Measurements from ENCODE around the gene MXRA8.

Gene MXRA8

GRCh38 chr1:1331068-1331965 is 27.0 kb downstream of the MXRA8 start, which contains the start of gene TAS1R3:
TAS1R3 (plus strand) TSS chr1:1331280; CDS start chr1:1331346, 66 bp downstream.
- Histone ChIP-seq H3K36me3 (ENCODE audit: control insufficient read depth, insufficient read depth, low read length) (peaks cover 7% of the 10 kb centered on the region; the same call in 1 of the 2 replicates), H3K27ac (ENCODE audit: low read depth, low read length) (no peak within 1 kb of the TSS), H3K9ac (ENCODE audit: low read depth, low read length) (no peak within 1 kb of the TSS), H3K27me3 (ENCODE audit: control insufficient read depth, insufficient read depth, low read length) (no peaks in the 10 kb centered on the region), H3K4me3 (ENCODE audit: low read depth, low read length) (no peak within 1 kb of the TSS), H3K4me1 (ENCODE audit: control insufficient read depth, insufficient read depth, low read length) (no peaks in the 10 kb centered on the region), H3K9me3 (ENCODE audit: control insufficient read depth, insufficient read depth, low read length) (no peaks in the 10 kb centered on the region)

GRCh38 chr1:1330366-1331067 is 27.8 kb downstream of the MXRA8 start:
- no peaks in the 10 kb centered on the region for H3K9me3 ChIP-seq (ENCODE audit: control insufficient read depth, insufficient read depth, low read length)
- no peak overlapping the region for H3K4me3 ChIP-seq (ENCODE audit: low read depth, low read length)
- no peaks in the 10 kb centered on the region for H3K4me1 ChIP-seq (ENCODE audit: control insufficient read depth, insufficient read depth, low read length)
- no peak overlapping the region for H3K9ac ChIP-seq (ENCODE audit: low read depth, low read length)
- no peaks in the 10 kb centered on the region for H3K27me3 ChIP-seq (ENCODE audit: control insufficient read depth, insufficient read depth, low read length)
- H3K36me3 ChIP-seq (ENCODE audit: control insufficient read depth, insufficient read depth, low read length) = peaks cover 7% of the 10 kb centered on the region; the same call in 1 of the 2 replicates
- H3K27ac ChIP-seq (ENCODE audit: low read depth, low read length) = no peak overlapping the region

- no peaks in the 10 kb centered on the region for H3K9me3 ChIP-seq (ENCODE audit: control insufficient read depth, insufficient read depth, low read length)
- no peak overlapping the region for H3K4me3 ChIP-seq (ENCODE audit: low read depth, low read length)
- no peaks in the 10 kb centered on the region for H3K4me1 ChIP-seq (ENCODE audit: control insufficient read depth, insufficient read depth, low read length)
- no peak overlapping the region for H3K27ac ChIP-seq (ENCODE audit: low read depth, low read length)
- H3K27me3 ChIP-seq (ENCODE audit: control insufficient read depth, insufficient read depth, low read length) = no peaks in the 10 kb centered on the region
- H3K36me3 ChIP-seq (ENCODE audit: control insufficient read depth, insufficient read depth, low read length) = peaks cover 7% of the 10 kb centered on the region; the same call in 1 of the 2 replicates
- H3K9ac ChIP-seq (ENCODE audit: low read depth, low read length) = no peak overlapping the region
Observed at GRCh38 chr1:1329304-1330210, 28.8 kb downstream of the MXRA8 start.

- H3K4me3 ChIP-seq (ENCODE audit: low read depth, low read length) = no peak overlapping the region
- no peak overlapping the region for H3K27ac ChIP-seq (ENCODE audit: low read depth, low read length)
- no peaks in the 10 kb centered on the region for H3K27me3 ChIP-seq (ENCODE audit: control insufficient read depth, insufficient read depth, low read length)
- H3K9me3 ChIP-seq (ENCODE audit: control insufficient read depth, insufficient read depth, low read length) = no peaks in the 10 kb centered on the region
- no peaks in the 10 kb centered on the region for H3K4me1 ChIP-seq (ENCODE audit: control insufficient read depth, insufficient read depth, low read length)
- H3K36me3 ChIP-seq (ENCODE audit: control insufficient read depth, insufficient read depth, low read length) = peaks cover 8% of the 10 kb centered on the region; the same call in 1 of the 2 replicates
- H3K9ac ChIP-seq (ENCODE audit: low read depth, low read length) = no peak overlapping the region
Observed at GRCh38 chr1:1328254-1328653, 30.1 kb downstream of the MXRA8 start.

- Histone ChIP-seq H3K27me3 (ENCODE audit: control insufficient read depth, insufficient read depth, low read length) (no peaks in the 10 kb centered on the region), H3K9ac (ENCODE audit: low read depth, low read length) (no peak overlapping the region), H3K36me3 (ENCODE audit: control insufficient read depth, insufficient read depth, low read length) (peaks cover 13% of the 10 kb centered on the region; the same call in 1 of the 2 replicates), H3K9me3 (ENCODE audit: control insufficient read depth, insufficient read depth, low read length) (no peaks in the 10 kb centered on the region), H3K27ac (ENCODE audit: low read depth, low read length) (no peak overlapping the region), H3K4me3 (ENCODE audit: low read depth, low read length) (no peak overlapping the region), H3K4me1 (ENCODE audit: control insufficient read depth, insufficient read depth, low read length) (no peaks in the 10 kb centered on the region)
Observed at GRCh38 chr1:1327291-1327690, 31.1 kb downstream of the MXRA8 start.

- no peak overlapping the region for H3K27ac ChIP-seq (ENCODE audit: low read depth, low read length)
- no peaks in the 10 kb centered on the region for H3K27me3 ChIP-seq (ENCODE audit: control insufficient read depth, insufficient read depth, low read length)
- no peaks in the 10 kb centered on the region for H3K9me3 ChIP-seq (ENCODE audit: control insufficient read depth, insufficient read depth, low read length)
- no peak overlapping the region for H3K9ac ChIP-seq (ENCODE audit: low read depth, low read length)
- no peak overlapping the region for H3K4me3 ChIP-seq (ENCODE audit: low read depth, low read length)
- H3K4me1 ChIP-seq (ENCODE audit: control insufficient read depth, insufficient read depth, low read length) = no peaks in the 10 kb centered on the region
- peaks cover 18% of the 10 kb centered on the region; the same call in 1 of the 2 replicates for H3K36me3 ChIP-seq (ENCODE audit: control insufficient read depth, insufficient read depth, low read length)
Observed at GRCh38 chr1:1326075-1326605, 32.2 kb downstream of the MXRA8 start.

- H3K9me3 ChIP-seq (ENCODE audit: control insufficient read depth, insufficient read depth, low read length) = no peaks in the 10 kb centered on the region
- H3K36me3 ChIP-seq (ENCODE audit: control insufficient read depth, insufficient read depth, low read length) = peaks cover 22% of the 10 kb centered on the region; the same call in 1 of the 2 replicates
- H3K4me1 ChIP-seq (ENCODE audit: control insufficient read depth, insufficient read depth, low read length) = no peaks in the 10 kb centered on the region
- H3K4me3 ChIP-seq (ENCODE audit: low read depth, low read length) = peak overlapping the region; percentile 95
- H3K27me3 ChIP-seq (ENCODE audit: control insufficient read depth, insufficient read depth, low read length) = no peaks in the 10 kb centered on the region
- H3K27ac ChIP-seq (ENCODE audit: low read depth, low read length) = peak overlapping the region; percentile 42
- peak overlapping the region; percentile 61; the same call in 1 of the 2 replicates for H3K9ac ChIP-seq (ENCODE audit: low read depth, low read length)
Observed at GRCh38 chr1:1325288-1326074, 32.9 kb downstream of the MXRA8 start.

GRCh38 chr1:1324524-1325287 is 33.6 kb downstream of the MXRA8 start, which contains the start of the genes CPTP and INTS11:
CPTP (plus strand) TSS chr1:1324802; CDS start chr1:1326911, 2,109 bp downstream.
INTS11 (minus strand) TSS chr1:1324660; CDS start chr1:1324608, 52 bp downstream.
- Histone ChIP-seq H3K9ac (ENCODE audit: low read depth, low read length) (peak within 1 kb of the TSS; percentile 83), H3K4me3 (ENCODE audit: low read depth, low read length) (peak within 1 kb of the TSS; percentile 95), H3K27ac (ENCODE audit: low read depth, low read length) (peak within 1 kb of the TSS; percentile 61), H3K27me3 (ENCODE audit: control insufficient read depth, insufficient read depth, low read length) (no peaks in the 10 kb centered on the region), H3K9me3 (ENCODE audit: control insufficient read depth, insufficient read depth, low read length) (no peaks in the 10 kb centered on the region), H3K4me1 (ENCODE audit: control insufficient read depth, insufficient read depth, low read length) (no peaks in the 10 kb centered on the region), H3K36me3 (ENCODE audit: control insufficient read depth, insufficient read depth, low read length) (peaks cover 29% of the 10 kb centered on the region)

GRCh38 chr1:1324084-1324523 is 34.3 kb downstream of the MXRA8 start:
- no peaks in the 10 kb centered on the region for H3K4me1 ChIP-seq (ENCODE audit: control insufficient read depth, insufficient read depth, low read length)
- peak overlapping the region; percentile 95 for H3K4me3 ChIP-seq (ENCODE audit: low read depth, low read length)
- peak overlapping the region; percentile 83 for H3K9ac ChIP-seq (ENCODE audit: low read depth, low read length)
- H3K9me3 ChIP-seq (ENCODE audit: control insufficient read depth, insufficient read depth, low read length) = no peaks in the 10 kb centered on the region
- H3K27me3 ChIP-seq (ENCODE audit: control insufficient read depth, insufficient read depth, low read length) = no peaks in the 10 kb centered on the region
- peaks cover 35% of the 10 kb centered on the region for H3K36me3 ChIP-seq (ENCODE audit: control insufficient read depth, insufficient read depth, low read length)
- H3K27ac ChIP-seq (ENCODE audit: low read depth, low read length) = peak overlapping the region; percentile 61
